Measurements from ENCODE around the gene CEACAM19.
"Not testable (repeated sequence)": the region's sequence is repeated elsewhere in the genome, so short reads cannot be mapped to it uniquely, and the experiment has no call there.

Gene CEACAM19

DNA sequence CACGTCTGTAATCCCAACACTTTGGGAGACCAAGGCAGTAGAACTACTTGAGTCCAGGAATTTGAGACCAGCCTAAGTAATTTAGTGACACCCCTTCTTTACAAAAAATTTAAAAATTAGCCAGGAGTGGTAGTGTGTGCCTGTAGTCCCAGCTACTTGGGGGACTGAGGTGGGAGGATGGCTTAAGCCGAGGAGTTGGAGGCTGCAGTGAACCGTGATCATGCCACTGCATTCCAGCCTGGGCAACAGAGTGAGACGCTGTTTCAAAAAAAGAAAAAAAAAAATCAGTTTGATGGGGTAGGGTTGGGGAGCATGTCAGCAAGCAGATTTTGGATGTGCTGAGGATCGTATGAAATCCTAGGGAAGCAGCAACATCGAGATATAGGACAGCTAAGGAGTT lies 4.2 kb downstream of the CEACAM19 start:
- no peak for DNase-seq (ENCODE audit: low spot score)

DNA sequence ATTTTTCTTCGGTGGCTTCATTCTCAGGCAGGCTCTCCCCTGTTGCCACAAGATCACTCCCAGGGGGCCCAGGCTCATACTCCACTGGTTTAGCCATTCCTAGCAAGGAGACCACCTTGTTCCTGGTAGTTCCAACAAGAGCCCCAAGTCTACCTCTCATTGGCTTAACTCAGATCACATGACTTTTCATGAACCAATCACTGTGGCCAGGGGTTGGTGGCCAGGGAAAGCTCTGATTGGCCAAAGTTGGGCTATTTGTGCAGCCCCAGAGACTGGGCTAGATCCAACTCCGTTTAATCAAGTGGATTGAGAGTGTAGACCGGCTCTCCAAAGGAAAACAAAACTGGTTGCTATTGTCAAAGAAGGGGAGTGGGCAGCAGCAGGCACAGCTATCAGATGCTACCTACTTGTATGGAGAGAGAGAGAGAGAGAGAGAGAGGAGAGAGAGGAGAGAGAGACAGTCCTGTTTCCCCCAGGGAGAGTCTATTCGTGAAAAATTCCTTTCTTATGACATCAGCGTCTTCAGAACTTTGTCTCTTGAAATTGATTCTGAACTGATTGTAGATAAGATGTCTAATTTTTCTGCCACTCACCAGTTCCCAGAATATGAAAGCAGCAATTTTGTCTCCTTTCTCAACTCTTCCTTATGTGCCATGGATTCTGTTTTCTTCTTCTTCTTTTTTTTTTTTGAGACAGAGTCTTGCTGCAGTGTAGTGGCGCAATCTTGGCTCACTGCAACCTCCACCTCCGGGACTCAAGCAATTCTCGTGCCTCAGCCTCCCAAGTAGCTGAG lies 5.9 kb downstream of the CEACAM19 start:
- DNase-seq (ENCODE audit: low spot score), result peak; percentile 52

GRCh38 chr19:44680536-44680935 lies 9.3 kb downstream of the CEACAM19 start:
- DNase-seq (ENCODE audit: low spot score), result no peak

DNA sequence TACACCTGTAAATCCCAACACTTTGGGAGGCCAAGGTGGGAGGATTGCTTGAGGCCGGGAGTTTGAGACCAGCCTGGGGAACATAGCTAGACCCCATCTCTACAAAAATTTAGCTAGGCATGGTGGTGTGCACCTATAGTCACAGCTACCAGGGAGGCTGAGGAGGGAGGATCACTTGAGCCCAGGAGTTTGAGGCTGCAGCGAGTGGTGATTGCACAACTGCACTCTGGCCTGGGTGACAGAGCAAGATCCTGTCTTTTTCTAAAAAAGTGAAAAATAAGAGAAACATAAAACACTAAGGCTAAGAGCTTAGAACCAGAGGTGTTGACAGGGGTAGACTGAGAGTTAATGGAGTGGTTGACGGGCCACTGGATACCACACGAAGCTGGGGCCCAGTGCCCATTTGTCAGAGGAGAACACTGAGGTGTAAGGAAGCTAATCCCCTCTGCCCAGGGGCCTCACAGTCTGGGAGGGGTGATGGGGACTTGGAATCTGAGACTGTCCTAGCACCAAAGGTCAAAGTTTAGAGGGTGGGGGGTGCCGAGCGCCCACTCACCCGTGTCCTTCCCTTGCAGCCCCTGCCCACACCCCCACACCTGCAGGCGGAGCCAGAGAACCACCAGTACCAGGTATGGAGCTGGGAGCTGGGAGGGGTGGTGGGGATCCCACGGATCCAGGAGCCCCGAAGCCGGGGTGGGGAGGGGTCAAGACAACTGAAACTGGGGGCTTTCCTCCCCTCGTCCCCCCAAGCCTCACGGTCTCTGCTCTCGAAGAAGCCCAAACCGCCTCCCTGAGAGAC lies 10.9 kb downstream of the CEACAM19 start:
- no peak for DNase-seq (ENCODE audit: low spot score)

DNA sequence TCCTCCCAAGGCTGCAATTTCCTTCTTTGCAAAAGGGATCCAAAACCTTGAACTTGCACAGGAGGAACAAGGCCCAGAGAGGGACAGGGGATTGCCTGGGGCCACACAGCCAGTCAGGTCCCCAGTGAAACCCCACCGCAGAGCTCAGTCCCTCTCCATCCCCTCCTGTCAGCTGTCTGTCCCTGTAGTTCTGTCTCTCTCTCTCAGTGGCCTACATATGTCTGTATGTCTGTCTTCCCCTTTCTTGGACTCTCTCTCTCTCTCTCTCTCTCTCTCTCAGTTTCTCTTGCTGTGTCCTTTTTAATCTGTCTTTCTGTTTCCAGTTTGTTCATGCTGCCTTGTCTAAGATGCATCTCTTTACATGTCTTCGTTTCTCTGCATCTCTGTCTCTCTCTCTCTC lies 11.5 kb downstream of the CEACAM19 start:
- no peak for DNase-seq (ENCODE audit: low spot score)

DNA sequence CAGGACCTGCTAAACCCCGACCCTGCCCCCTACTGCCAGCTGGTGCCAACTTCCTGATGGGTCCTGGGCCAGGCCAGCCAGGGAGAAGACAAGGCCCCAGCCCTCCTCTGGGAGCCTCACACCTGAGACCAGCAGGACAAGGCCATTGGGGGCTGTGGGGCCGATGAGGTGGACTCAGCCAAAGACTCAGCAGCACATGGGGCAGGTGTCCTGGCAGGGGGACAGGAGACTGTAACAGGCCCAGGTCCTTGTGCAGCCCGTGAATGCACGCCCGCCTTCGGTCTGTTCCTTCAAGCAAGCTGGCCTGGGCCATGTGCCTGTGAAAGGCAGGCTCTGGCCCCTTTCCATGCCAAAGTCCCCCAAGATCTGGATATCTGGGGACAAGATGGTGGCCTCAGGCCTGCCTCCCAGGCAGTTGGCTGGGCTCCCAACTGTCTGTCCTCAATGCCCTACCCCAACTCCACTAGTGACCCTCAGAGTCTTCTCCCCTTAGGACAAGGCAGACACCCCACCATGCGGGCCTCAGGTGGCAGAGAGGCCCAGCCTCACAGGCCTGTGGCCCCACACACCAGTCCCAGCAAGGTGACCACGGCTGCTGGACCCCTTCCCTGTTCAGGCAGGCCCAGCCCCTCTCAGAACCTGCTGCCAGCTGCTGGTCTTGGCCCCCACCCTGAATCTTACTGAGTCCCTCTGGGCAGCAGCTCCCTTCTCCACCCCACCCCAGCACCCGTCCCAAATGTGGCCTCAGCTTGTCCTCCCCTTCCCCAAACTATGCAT lies 12.3 kb downstream of the CEACAM19 start:
- no peak for DNase-seq (ENCODE audit: low spot score)

DNA sequence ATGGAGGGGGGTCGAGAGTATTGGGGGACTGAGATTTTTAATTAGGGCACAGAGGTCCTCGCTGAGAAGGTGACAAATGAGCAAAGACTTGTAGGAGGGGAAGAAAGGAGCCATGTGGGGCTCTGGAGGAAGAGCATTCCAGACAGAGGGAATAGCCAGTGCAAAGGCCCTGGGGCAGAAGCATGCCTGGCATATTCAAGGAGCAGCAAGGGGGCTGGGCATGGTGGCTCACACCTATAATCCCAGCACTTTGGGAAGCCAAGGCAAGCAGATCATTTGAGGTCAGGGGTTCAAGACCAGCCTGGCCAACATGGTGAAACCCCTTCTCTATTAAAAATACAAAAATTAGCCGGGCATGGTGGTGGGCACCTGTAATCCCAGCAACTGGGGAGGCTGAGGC lies 13.1 kb downstream of the CEACAM19 start:
- not testable (repeated sequence) for DNase-seq (ENCODE audit: low spot score)

DNA sequence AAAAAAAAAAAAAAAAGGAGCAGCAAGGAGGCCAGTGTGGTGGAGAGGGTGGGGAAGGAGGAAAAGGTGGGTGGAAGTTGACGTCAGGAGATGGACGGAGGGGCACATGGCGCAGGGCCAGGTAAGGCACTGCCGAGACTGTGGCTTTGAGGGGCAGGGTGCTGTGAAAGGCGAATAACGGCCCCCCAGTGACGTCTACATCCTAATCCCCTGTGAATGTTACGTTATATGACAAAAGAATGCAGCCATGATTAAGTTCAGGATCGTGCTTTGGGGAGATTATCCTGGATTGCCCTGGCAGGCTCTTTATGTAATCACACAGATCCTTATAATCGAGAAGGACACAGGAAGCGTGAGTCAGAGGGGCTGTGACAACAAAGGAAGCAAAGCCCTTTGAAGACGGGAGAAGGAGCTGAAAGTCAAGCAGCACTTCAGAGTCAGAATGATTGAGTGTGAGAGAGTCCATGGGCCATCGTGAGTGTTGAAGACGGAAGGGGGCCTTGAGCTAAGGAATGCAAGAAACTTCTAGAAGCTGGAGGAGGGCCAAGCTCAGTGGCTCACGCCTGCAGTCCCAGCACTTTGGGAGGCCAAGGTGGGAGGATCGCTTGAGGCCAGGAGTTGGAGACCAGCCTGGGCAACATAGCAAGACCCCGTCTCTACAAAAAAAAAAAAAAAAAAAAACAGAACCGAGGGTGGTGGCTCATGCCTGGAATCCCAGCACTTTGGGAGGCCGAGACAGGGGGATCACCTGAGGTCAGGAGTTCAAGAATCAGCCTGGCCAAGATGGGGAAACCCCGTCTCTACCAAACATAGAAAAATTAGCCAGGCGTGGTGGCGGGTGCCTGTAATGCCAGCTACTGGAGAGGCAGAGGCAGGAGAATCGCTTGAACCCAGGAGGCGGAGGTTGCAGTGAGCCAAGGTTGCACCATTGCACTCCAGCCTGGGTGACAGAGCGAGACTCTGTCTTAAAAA lies 13.9 kb downstream of the CEACAM19 start:
- DNase-seq (ENCODE audit: low spot score), result peak; percentile 68

DNA sequence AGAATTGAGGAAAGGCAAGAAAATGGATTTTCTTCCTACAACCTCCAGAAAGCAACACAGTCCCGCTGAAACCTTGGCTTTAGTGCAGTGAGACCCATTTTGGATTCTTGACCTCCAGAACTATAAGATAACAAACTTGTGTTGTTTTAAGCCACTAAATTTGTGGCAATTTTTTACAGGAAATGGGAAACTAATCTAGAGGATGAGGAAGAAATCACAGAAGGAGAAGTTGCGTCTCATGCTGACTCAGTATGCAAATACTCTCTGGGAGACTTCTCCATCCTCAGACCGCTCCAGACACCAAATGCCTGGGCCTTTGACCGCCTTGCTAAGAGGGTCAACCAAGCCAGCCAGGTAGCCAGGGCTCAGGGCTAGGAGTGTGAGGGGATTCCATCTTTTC lies 14.6 kb downstream of the CEACAM19 start:
- DNase-seq (ENCODE audit: low spot score), result no peak

GRCh38 chr19:44686896-44687295 lies 15.6 kb downstream of the CEACAM19 start:
- no peak for DNase-seq (ENCODE audit: low spot score)

- DNase-seq (ENCODE audit: low spot score), result no peak
These were observed 16.6 kb downstream of the CEACAM19 start for GRCh38 chr19:44687888-44688287.

DNA sequence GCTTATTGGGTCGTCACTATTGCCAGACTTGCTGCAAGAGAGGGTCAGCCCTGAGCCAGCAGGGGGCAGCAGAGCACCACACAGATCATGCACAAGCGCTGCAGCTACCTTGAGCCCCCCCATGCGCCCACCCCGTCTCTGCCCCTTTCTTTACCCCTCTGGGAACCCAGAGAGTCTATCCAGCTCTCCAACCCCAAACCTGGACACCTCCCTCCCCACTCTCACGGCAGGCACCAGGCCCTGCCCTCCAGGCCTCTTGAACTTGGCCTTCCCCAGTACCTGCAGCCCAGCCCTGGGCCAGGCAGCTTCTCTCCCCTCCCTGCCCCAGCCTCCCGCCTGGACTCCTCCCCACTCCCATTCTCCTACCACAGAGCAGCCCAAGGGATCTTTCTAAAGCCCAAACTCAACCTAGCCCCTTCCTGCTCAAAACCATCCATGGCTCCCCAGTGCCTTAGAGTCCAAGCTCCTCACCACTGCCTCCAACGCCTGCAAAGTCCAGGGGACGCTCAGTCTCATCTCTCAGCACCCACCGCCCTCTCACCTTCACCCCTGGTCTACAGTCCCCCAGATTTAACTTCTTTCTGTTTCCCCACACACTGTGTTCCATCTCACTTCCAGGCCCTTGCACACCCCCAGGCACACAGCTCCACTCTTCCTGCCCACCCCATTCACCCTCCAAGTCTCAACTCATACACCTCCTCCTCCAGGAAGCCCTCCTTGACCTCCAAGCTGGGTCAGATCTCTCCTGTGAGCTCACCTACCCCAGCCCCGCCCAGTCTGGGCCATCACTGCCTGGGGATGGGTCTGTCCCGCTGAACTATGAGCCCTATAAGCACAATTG lies 18.2 kb downstream of the CEACAM19 start:
- DNase-seq (ENCODE audit: low spot score), result peak; percentile 69

DNA sequence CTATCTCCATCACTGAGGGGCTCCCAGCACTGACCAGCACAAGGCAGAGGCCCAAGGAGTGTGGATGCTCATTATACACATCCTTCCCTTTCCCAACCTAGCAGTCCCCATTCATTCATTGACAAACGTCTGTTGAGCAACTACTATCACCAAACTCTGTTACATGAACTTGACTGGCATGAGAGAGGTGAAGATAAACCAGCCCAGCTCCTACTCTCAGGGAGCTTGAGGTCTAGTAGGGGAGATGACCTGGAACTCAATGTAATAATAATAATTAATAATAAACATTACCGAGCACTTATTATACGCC lies 18.8 kb downstream of the CEACAM19 start:
- no peak for DNase-seq (ENCODE audit: low spot score)

GRCh38 chr19:44692379-44692721 lies 21.1 kb downstream of the CEACAM19 start:
- DNase-seq (ENCODE audit: low spot score), result no peak

DNA sequence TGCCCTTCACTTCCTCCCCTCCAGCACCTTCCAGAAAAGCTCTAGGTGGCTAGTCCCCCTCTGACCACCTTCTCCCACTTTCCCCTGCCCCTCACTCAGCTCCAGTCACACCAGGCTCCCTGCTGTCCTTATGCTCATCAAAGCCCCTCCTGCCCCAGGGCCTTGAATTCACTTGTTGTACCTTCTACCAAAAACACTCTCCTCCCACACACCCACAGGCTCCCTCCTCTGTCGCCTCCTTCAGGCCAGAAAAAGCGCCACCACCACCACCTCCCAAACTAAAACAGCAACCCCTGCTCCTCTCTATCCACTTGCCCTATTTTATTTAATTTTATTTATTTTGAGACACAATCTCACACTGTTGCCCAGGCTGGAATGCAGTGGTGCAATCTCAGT lies 22.9 kb downstream of the CEACAM19 start:
- no peak for DNase-seq (ENCODE audit: low spot score)

DNA sequence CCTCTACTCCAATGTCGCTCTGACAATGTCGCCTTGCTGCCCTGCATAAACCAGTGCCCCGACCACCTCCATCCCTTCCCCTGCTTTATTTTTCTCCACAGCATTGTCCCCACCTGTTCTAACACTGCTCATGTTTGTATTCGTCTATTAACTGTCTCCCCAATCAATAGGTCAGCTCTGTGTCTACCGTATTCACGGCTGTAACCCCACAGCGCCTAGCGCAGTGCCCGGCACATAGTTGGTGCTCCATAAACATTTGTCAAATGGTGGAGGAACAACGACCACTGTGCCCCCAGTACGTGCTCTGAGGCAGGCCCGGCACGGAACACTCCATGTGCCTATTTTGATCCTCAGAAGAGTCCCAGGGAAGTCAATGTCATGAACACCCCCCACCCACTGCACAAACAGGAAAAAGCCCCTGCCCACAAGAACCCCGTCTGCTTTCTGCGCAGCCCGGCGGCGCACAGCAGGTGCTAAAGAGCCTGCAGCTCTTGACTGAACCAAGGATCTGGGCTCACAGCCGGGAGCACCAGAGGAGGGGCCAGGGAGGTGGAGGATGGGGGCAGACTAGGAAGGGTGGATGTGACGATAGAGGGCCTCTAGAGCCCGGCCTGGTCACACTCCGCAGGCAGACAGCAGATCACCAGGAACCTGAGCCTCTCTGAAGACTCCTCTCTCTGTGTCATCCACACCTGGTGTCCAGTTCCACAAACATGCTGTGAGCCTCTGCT lies 25.8 kb downstream of the CEACAM19 start:
- no peak for DNase-seq (ENCODE audit: low spot score)

- no peak for DNase-seq (ENCODE audit: low spot score)
These were observed 26.4 kb downstream of the CEACAM19 start for GRCh38 chr19:44697670-44698034.

DNA sequence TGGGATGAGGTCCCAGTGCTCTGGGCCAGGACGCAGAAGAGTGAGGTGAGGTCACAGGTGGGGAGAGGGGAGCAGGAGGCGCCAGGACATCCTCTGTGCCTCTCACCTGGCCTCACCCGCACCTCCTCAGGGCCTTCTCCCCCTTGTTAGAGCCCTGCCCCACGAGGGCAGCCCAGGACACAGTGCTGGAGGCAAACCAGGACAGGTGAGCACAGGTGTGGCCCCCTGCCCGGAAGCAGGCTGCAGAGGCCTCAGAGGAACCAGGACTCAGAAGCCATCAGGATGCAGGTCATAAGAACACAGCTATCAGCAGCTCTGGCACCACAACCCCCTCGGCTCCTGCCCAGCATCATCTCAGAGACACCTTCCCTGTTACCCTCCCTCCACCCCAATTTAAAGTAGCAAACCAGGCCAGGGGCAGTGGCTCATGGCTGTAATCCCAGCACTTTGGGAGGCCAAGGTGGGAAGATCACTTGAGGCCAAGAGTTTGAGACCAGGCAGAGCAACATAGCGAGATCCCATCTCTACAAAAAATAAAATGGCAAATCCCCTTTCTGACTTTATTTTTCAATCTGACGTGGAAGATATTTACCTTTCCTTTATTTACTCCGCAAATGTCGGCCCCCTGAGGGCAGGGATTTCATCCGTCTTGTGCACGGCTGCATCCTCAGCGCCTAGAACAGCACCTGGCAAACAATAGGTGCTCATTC lies 27.4 kb downstream of the CEACAM19 start, which contains the start of gene CEACAM16:
Gene CEACAM16 (plus strand): TSS at position 660 of the 710 bp plus-strand sequence. CDS start 2,306 bp downstream, outside the sequence.
- no peak for DNase-seq (ENCODE audit: low spot score)

DNA sequence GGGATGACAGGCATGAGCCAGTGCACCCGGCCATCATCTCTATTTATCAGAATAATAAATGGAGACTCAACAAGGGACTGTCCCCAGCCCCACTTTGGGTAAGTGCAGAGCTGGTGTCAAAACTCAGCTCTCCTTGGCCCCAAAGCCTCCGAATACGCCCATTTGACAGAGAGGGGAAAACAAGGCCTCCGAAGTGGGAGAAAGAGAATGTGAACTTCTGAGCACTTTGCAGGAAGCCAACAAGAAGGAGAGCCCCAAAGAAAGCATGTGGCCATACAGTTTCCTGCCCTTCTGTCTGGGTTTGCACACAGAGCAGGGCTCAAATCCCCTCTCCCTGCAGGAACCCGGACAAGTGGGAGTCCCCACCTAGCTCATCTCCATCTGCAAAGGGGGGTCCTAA lies 29.3 kb downstream of the CEACAM19 start:
- DNase-seq (ENCODE audit: low spot score), result no peak
